Renal cortical epithelial cell (primary cell): ENCODE results near the gene WDR74. TPM values are rescaled to one million over a fixed set of nuclear protein-coding genes. Genes with fewer than 3 reads are reported as not detected.
"Not testable (repeated sequence)": the region's sequence is repeated elsewhere in the genome, so short reads cannot be mapped to it uniquely, and the experiment has no call there.

Source experiments
- DNase-seq: peaks from one replicate; pipeline ENCODE4 v3.0.0-alpha.2; 2011; ENCODE audit warnings: low read depth
- total RNA-seq: library from RNA; depleted of rRNA; stranded (reverse); fragments of >200 nt; gene quantifications from 2 replicates; pipeline ENCODE4 v1.2.3, GENCODE V29; 2014

The WDR74 gene
- 42.8 and 59.9 TPM in 2 replicates for total RNA-seq

GRCh38 chr11:62839050-62839945 is at the start of gene WDR74:
Gene WDR74 (minus strand): TSS chr11:62839590. CDS start chr11:62839570, 20 bp downstream.
- peak; percentile 87 for DNase-seq

GRCh38 chr11:62889126-62889483 is 49.7 kb upstream of the WDR74 start:
- DNase-seq = no peak

- no peak for DNase-seq
Measured at GRCh38 chr11:62888406-62888805, 49.0 kb upstream of the WDR74 start.

GRCh38 chr11:62885137-62885750 is 45.9 kb upstream of the WDR74 start:
- no peak for DNase-seq

GRCh38 chr11:62883673-62884072 is 44.3 kb upstream of the WDR74 start:
- peak; percentile 18 for DNase-seq

- DNase-seq = no peak
Measured at GRCh38 chr11:62882788-62883501, 43.6 kb upstream of the WDR74 start.

- DNase-seq = no peak
Measured at GRCh38 chr11:62882431-62882749, 43.0 kb upstream of the WDR74 start.

GRCh38 chr11:62881579-62882430 is 42.4 kb upstream of the WDR74 start:
- DNase-seq = peak; percentile 93

GRCh38 chr11:62880803-62881578 is 41.6 kb upstream of the WDR74 start, which contains the start of gene SLC3A2:
Gene SLC3A2 (plus strand): TSS chr11:62880896. CDS start chr11:62881024, 128 bp downstream.
- peak; percentile 67 for DNase-seq

- DNase-seq = peak; percentile 88
Measured at GRCh38 chr11:62880231-62880802, 40.9 kb upstream of the WDR74 start.

GRCh38 chr11:62879235-62879978 is 40.0 kb upstream of the WDR74 start:
- no peak for DNase-seq

- no peak for DNase-seq
Measured at GRCh38 chr11:62876712-62877111, 37.3 kb upstream of the WDR74 start.

GRCh38 chr11:62875698-62876478 is 36.5 kb upstream of the WDR74 start:
- DNase-seq = no peak

- DNase-seq = no peak
Measured at GRCh38 chr11:62874851-62875250, 35.5 kb upstream of the WDR74 start.

GRCh38 chr11:62865635-62866034 is 26.2 kb upstream of the WDR74 start:
- no peak for DNase-seq

GRCh38 chr11:62863687-62864335 is 24.4 kb upstream of the WDR74 start:
- DNase-seq = no peak

GRCh38 chr11:62861564-62862192 is 22.3 kb upstream of the WDR74 start:
- DNase-seq = not testable (repeated sequence)
